Fibroblast of skin of back (primary cell): ENCODE data around the gene TMEM45B. TPM values are rescaled to one million over a fixed set of nuclear protein-coding genes. Genes with fewer than 3 reads are reported as not detected.
"Not testable (repeated sequence)": the region's sequence is repeated elsewhere in the genome, so short reads cannot be mapped to it uniquely, and the experiment has no call there.

ENCODE experiments used
- DNase-seq: peaks from one replicate; pipeline ENCODE4 v3.0.0-alpha.2; 2013
- polyA plus RNA-seq, 2 experiments: library from polyadenylated mRNA; unstranded; fragments of 120-200 nt; gene quantifications; one replicate each; pipeline ENCODE4 v1.2.1, GENCODE V29; 2013; ENCODE audit not compliant: insufficient read length in 2 of 2

Gene TMEM45B
- not detected for polyA plus RNA-seq (2013, experiment 1 of 2; ENCODE audit: insufficient read length)
- 0.06 TPM for polyA plus RNA-seq (2013, experiment 2 of 2; ENCODE audit: insufficient read length)

- DNase-seq = no peak
Observed at GRCh38 chr11:129815596-129816461, at the start of gene TMEM45B. Gene TMEM45B (plus strand): TSS chr11:129815848. CDS start chr11:129852483, 36,635 bp downstream.

- peak; percentile 23 for DNase-seq
Observed at GRCh38 chr11:129766898-129767604, 48.6 kb upstream of the TMEM45B start.

GRCh38 chr11:129767827-129768226, 47.8 kb upstream of the TMEM45B start:
- DNase-seq = no peak

- DNase-seq = no peak
Observed at GRCh38 chr11:129768356-129768755, 47.3 kb upstream of the TMEM45B start.

- no peak for DNase-seq
Observed at GRCh38 chr11:129769059-129769458, 46.6 kb upstream of the TMEM45B start.

GRCh38 chr11:129770993-129771392, 44.7 kb upstream of the TMEM45B start:
- no peak for DNase-seq

- DNase-seq = not testable (repeated sequence)
Observed at GRCh38 chr11:129771456-129771855, 44.2 kb upstream of the TMEM45B start.

- no peak for DNase-seq
Observed at GRCh38 chr11:129778877-129779276, 36.8 kb upstream of the TMEM45B start.

- no peak for DNase-seq
Observed at GRCh38 chr11:129779342-129779741, 36.3 kb upstream of the TMEM45B start.

GRCh38 chr11:129785383-129786111, 30.1 kb upstream of the TMEM45B start:
- DNase-seq = peak; percentile 11

- DNase-seq = not testable (repeated sequence)
Observed at GRCh38 chr11:129786112-129786416, 29.6 kb upstream of the TMEM45B start.

- no peak for DNase-seq
Observed at GRCh38 chr11:129787532-129788155, 28.0 kb upstream of the TMEM45B start.

- no peak for DNase-seq
Observed at GRCh38 chr11:129788278-129788677, 27.4 kb upstream of the TMEM45B start.

- no peak for DNase-seq
Observed at GRCh38 chr11:129790106-129790505, 25.5 kb upstream of the TMEM45B start.

- no peak for DNase-seq
Observed at GRCh38 chr11:129791515-129791914, 24.1 kb upstream of the TMEM45B start.

GRCh38 chr11:129792663-129793062, 23.0 kb upstream of the TMEM45B start:
- no peak for DNase-seq

- no peak for DNase-seq
Observed at GRCh38 chr11:129795089-129795488, 20.6 kb upstream of the TMEM45B start.

GRCh38 chr11:129798212-129798611, 17.4 kb upstream of the TMEM45B start:
- no peak for DNase-seq

- not testable (repeated sequence) for DNase-seq
Observed at GRCh38 chr11:129800162-129800561, 15.5 kb upstream of the TMEM45B start.

- DNase-seq = no peak
Observed at GRCh38 chr11:129800655-129801054, 15.0 kb upstream of the TMEM45B start.

GRCh38 chr11:129803533-129803932, 12.1 kb upstream of the TMEM45B start:
- DNase-seq = no peak

GRCh38 chr11:129804012-129804411, 11.6 kb upstream of the TMEM45B start:
- DNase-seq = no peak

GRCh38 chr11:129808241-129808640, 7.4 kb upstream of the TMEM45B start:
- not testable (repeated sequence) for DNase-seq
